ENCODE results near the gene TBC1D14.

DNA sequence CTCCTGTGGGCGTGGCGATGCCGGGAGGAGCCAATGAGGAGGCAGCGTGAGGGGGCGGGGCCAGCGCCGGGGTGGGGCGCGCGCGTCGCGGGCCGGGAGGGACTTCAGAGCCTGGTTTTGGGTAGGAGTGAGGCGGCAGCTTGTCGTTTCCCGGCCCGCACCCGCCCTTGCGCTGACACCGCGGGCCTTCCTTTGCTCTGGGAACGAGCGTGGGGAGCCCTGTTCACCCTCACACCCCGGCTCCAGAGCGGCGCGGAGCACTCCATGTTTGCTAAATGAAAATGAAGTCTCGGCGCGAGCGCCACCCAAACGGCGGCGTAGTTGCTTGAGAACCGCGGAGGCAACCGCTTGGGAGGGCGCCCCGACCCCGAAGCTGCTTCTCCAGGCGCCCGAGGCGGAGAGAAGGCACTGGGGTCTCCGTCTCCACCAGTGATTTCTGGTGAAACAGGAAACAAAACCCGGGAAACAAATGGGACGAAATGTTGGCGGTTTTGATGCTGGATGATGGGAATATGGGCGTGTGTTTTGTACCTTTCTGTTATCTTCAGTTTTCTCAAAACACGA lies 158.7 kb downstream of the TBC1D14 start:
- peak; percentile 38 for TF ChIP-seq POLR2A (IDR thresholded peaks at IDR 0.05; ENCODE audit: low read length)
- no peak for TF ChIP-seq GATA1 (IDR thresholded peaks at IDR 0.05; ENCODE audit: low read depth, low read length)

All from erythroblast (primary cell).